Effector CD4-positive, alpha-beta T cell (primary cell): ENCODE data around the gene SNRK.

Experiments used
- DNase-seq: peaks from one replicate; pipeline ENCODE4 v3.0.0-alpha.2; 2020

Gene SNRK

GRCh38 chr3:43378066-43378935, 92.0 kb downstream of the SNRK start:
- peak; percentile 62 for DNase-seq

- no peak for DNase-seq
Observed at GRCh38 chr3:43379343-43379742, 93.0 kb downstream of the SNRK start.

GRCh38 chr3:43388175-43388574, 101.8 kb downstream of the SNRK start:
- DNase-seq = no peak

- DNase-seq = no peak
Observed at GRCh38 chr3:43388915-43389314, 102.6 kb downstream of the SNRK start.

GRCh38 chr3:43389388-43390254, 103.3 kb downstream of the SNRK start:
- DNase-seq = peak; percentile 67

DNA sequence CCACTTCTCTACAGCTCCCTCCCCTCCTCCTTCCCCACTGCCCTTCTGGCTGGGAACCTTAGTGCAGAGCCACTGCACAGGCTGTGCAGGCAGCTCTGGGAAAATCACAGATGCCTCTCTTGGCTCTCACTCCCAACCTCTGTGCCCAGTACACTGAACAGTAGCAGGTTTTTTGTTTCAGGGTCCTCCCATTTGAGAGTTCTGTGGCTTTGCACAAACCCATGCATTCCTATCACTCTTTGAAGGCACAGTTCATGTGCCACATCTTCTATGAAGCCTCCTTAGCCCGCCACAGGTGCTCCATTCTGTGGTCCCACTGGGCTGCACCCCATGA, 103.9 kb downstream of the SNRK start:
- DNase-seq = no peak

GRCh38 chr3:43391621-43392020, 105.3 kb downstream of the SNRK start:
- DNase-seq = no peak

- no peak for DNase-seq
Observed at GRCh38 chr3:43394041-43394554, 107.8 kb downstream of the SNRK start.

GRCh38 chr3:43399034-43399433, 112.7 kb downstream of the SNRK start:
- DNase-seq = no peak

DNA sequence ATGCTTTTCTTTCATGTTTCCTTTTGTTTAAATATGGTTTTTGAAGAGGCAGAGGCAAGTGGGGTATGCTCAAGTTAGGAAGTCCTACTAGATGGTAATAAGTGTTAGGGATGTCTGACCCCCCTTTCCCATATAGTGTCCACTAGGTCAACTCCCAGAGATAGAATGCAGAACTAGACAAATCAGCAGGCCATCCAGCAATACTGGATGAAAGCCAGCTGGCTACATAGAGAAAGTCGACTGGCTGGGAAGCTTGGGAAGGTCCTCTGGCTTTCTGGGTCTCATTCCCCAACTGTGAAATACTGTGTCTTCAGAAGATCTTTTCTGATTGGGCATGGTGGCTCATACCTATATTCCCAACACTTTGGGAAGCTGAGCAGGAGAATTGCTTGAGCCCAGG, 113.8 kb downstream of the SNRK start:
- no peak for DNase-seq
